HG03103 (cell line): ENCODE measurements around the gene CHST11.

ENCODE experiments used
- ATAC-seq: cut with Tn5 transposase; IDR thresholded peaks from one replicate; pipeline ENCODE4 v1.9.1; 2021; ENCODE audit warnings: low read depth; ENCODE audit not compliant: unreplicated experiment

CHST11 gene

DNA sequence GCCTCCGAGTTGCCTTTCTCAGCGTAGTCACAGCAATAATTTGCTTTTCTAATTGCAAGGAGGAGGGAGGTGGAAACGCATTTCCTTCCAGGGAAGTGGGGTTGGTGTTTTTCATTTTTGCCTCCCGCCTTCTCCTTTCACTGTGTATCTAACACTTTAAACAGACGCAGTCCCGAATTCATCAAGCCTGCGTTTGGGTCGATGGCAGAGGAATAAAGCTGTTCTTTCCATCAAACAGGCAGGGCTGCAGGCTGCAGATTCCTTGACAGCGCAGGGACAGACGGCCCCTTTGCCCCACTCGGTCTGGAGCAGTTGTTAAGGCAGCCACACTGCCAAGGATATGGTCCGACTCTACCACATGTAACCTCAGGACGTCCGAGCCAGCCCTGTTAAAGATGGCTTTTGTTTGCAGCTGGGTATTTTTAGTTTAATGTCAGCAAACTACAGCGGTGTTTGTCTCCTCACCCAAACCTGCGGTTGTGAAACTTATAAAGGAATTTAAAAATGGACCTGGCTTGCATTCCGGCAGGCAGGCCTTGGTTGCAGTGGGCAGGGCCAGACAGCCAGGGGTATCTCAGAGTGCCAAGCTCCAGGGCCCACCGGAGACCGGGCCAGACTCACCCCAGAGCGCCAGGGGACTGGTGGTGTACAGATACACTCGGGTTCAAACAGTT is 2.1 kb downstream of the CHST11 start:
- ATAC-seq = no peak

DNA sequence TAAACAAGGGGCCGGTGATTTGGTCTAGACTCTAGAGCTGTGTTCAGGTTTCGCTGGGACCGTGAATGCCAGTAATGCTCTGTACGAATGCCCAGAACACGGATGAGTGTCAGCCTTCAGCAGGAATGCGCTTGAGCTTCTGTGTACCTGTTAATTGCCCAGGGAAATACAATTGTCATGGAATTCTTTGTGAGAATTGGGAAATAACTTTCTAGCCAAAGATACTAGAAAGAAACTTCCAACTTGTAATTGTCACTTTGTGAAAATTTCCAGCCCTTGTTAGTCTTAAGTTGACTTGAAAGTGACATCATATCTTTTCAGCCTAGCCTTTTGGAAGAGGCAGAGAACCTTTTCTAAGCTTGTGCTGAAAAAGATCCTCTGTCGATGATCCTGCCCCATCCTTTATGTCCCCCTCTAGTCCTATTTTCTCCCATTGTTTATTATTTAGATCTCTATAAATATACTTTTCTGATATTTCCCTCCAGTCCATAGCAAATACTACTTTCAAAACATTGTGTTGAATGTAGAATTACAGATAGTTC is 2.7 kb downstream of the CHST11 start:
- ATAC-seq = no peak

DNA sequence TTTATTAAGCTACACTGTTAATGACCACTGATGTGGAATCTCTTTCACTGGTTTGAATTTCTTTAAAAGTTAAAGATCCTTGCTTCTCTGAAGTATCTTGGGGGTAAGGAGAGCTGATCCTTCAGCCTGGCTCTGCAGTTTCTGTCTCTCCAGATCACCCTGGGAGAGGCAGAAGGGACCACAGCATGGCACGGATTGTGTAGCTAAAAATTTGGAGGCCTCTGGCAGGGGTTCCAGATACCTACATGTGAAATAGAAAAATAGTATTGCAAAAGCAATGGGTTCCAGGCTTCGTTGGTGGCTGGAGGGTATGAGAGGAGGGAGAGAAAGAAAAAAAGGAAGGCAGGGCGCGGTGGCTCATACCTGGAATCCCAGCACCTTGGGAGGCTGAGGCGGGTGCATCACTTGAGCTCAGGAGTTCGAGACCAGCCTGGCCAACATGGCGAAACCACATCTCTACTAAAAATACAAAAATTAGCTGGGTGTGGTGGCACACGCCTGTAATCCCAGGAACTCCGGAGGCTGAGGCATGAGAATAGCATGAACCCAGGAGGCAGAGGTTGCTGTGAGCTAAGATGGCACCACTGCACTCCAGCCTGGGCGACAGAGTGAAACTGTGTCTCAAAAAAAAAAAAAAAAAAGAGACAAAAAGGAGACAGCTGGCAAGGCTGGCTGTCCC is 3.4 kb downstream of the CHST11 start:
- no peak for ATAC-seq

GRCh38 chr12:104460973-104461698 is 4.4 kb downstream of the CHST11 start:
- ATAC-seq = no peak

GRCh38 chr12:104462325-104462724 is 5.6 kb downstream of the CHST11 start:
- no peak for ATAC-seq

DNA sequence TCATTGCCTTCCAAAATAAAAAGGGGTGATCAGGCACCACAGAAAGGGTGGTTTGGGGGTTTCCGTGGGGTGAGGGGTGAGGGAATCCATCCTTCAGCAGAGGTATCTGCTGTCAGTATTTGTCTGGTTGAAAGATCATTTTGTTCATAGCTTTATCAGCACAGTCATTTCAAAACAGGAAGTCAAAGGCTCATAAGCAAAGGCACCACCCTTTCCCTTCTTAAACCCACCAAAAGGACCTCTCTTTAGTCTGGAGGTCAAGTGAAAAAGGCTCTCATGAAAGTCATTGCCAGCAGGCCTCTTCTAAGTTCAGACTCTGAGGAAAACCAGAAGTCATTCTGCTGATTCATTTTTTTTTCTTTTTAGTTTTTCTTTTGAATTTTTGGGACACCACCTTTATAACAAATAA is 6.2 kb downstream of the CHST11 start:
- peak; percentile 52 for ATAC-seq

DNA sequence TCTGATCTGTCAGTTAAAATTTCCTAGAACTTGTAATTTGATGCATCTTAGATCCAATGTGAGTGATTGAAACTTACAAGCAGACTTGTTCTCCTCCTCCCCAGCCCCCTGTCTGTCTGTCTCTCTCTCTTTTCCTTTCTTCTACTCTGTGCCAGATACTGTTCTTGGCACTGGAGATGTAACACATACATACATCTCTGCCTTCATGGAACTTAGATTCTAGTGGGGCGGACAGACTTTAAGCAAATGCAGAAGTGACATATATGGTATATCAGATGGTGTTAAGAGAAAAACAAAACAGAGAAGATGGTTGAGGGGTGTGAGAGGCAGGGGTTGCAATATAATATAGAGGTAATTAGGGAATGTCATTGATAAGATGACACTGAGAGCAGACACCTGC is 6.6 kb downstream of the CHST11 start:
- ATAC-seq = no peak

DNA sequence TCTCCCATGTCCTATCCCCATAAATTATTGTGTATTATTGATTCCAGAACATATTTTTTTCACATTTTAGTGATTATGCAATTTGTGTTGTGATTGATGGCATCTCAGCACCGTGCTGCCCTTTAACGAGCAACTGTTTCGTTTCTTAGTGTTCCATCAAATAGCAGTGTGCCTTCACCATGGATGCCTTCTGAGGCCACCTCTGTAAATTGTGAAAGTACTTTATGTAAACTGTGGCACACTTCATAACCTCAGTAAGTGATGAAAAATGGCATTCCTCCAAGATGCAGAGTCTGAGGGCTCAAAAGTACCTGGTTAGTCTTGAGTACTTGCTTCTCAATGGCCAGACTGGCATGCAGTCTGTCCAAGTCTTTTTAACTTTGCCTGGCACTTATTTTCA is 8.2 kb downstream of the CHST11 start:
- no peak for ATAC-seq

DNA sequence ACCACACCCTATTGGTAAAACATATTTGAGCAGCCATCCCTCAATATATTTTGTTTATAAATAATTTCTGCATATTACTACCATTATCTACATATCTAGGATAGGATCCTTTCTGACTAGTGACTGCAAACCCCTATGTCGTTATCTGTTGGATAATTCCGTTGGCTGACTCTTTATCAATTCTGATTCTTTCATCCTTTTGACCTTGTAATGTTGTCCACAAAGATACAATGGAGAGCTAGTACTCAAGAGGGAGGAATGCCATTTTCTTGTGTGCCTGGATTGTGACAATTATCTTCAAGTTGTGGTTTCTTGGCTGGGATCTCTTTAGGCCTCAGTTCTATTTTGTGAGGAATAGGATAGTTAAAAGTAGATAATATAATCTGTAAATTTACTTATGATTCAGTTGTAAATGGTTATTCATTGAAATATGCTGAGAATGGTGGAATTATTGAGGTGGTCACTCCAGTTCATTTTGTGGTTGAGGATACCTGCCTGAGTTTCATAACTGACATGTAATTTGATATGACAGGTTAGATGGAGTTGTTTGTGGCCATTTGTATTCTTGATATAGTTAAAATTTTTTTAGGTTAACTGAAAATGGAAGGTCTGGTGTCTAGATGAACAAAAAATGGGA is 10.1 kb downstream of the CHST11 start:
- ATAC-seq = no peak

DNA sequence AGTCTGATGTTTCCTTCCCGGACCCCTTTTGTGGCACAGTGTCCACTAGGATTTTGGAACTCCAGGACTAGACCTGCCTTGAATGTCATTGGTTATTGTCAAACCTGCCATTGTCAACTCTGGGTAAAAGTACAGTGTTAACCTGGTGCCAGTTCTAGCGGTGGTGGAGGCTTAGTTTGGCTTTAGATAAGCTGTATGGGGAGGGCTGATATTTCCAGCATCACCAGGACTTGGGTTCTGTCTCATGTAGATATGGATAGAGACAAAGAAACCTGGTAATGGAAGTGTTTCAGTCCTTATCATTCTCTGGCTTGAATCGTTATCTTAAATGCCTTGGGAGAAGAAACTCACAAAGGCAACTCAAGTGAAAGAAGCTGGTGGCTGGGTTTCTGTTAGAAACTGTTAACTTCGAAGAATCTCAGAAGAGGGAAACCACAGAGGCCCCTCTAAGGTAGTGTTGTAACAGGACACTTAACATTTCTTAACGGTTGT is 10.6 kb downstream of the CHST11 start:
- no peak for ATAC-seq

DNA sequence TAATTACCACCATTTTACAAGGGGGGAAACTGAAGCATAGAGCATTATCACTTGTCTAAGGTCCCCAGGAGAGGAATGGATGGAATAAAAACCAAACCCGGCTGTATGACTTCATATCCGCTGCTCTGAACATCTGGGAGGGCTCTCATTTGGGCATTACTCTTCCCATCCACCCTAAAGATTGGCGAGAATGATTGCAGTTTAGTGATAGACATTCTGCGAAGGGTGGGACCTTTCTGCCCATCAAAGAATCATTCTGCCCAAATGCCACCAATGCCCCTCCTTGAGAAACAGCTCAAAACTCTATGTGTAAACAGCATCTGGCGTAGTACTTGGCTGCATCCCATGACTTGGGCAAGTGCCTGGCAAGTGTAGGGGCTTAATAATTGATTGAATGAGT is 11.6 kb downstream of the CHST11 start:
- no peak for ATAC-seq

GRCh38 chr12:104469066-104469465 is 12.3 kb downstream of the CHST11 start:
- no peak for ATAC-seq

- ATAC-seq = no peak
These were observed 12.8 kb downstream of the CHST11 start for GRCh38 chr12:104469523-104469922.

DNA sequence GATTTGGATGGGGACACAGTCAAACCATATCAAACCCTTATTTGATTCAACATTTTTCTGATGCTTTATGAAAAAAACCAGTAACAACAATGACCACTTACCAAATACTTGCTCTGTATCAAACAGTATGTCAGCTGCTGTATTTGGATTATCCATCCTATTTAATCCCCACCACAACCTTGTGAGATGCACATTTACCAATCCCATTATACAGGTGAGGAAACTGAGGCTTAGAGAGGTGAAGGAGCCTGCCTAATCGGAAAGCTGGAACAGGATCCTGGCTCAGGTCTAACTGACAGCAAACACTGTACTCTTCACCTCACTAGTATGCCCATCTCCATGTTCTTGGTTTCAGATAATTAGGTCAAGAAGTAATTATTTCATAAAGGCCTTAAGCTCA is 13.8 kb downstream of the CHST11 start:
- no peak for ATAC-seq

DNA sequence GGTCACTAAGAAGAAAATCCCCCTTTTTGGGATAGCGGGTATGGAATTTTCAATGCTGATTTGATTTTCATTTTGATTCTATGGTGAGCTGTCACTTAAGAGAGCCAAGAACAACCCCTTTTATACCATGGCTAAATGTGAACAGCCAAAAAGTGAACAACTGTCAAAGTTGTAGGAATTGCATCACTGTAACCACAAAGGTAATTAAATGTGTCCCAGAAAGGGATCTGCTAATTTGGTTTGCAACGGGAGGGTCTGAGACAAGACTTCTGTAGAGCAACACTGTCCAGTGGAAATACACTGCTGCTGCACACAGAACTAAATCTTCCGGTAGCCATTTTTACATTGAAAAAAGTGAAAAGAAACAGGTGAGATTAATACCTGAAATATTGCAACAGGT is 14.6 kb downstream of the CHST11 start:
- ATAC-seq = no peak

GRCh38 chr12:104472748-104473147 is 16.0 kb downstream of the CHST11 start:
- ATAC-seq = no peak

GRCh38 chr12:104473374-104473983 is 16.7 kb downstream of the CHST11 start:
- peak; percentile 72 for ATAC-seq

DNA sequence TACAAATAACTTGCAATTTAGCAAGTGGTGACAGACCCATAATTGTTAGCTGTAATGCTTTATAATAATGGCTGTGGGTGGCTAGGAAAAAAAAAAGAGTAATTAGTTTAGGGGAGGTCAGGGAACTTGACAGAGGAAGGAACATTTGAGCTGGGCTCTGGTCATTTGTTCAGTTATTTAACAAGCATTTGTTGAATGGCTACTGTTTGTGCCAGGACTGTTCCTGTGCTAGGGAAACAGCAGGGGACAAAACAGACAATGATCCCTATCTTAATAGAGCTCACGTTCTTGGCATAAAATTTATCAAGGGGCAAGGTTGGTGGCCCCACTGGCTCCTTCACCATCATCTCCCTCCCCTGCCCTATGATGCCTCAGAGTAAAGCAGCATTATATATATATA is 18.5 kb downstream of the CHST11 start:
- no peak for ATAC-seq

- no peak for ATAC-seq
These were observed 21.0 kb downstream of the CHST11 start for GRCh38 chr12:104477510-104478390.
